Natural killer cell (primary cell): Measurements from ENCODE around the gene SLFN13. TPM values are rescaled to one million over a fixed set of nuclear protein-coding genes. Genes with fewer than 3 reads are reported as not detected.

ENCODE experiments used
- ATAC-seq, 3 donors: fragments of 150-1000 bp in 2 of 3; fragments of 200-7000 bp in 1 of 3; cut with Tn5 transposase; 1 replicate in 1 of 3; 2 replicates in 2 of 3; pipeline ENCODE4 v1.10.0; 2021; ENCODE audit warnings: mild to moderate bottlenecking in 2 of 3, moderate library complexity in 2 of 3
- DNase-seq, 2 donors: peaks; one replicate each; pipeline versions ENCODE4 v3.0.0 to v3.0.0-alpha.2; 2013 to 2021; ENCODE audit warnings: mixed read lengths in 1 of 2
- H3K27ac ChIP-seq: one replicate; pipeline ENCODE4 v1.5.1; 2013; ENCODE audit warnings: mild to moderate bottlenecking, low read length
- H3K27me3 ChIP-seq: one replicate; pipeline ENCODE4 v1.6.1; 2013; ENCODE audit warnings: low read length; ENCODE audit not compliant: control insufficient read depth, insufficient read depth
- H3K36me3 ChIP-seq: one replicate; pipeline ENCODE4 v1.6.1; 2013; ENCODE audit warnings: low read length; ENCODE audit not compliant: control insufficient read depth, insufficient read depth
- H3K4me1 ChIP-seq: one replicate; pipeline ENCODE4 v1.6.1; 2013; ENCODE audit warnings: low read length; ENCODE audit not compliant: control insufficient read depth, insufficient read depth
- H3K4me3 ChIP-seq: one replicate; pipeline ENCODE4 v1.5.1; 2013; ENCODE audit warnings: low read length
- H3K9me3 ChIP-seq: one replicate; pipeline ENCODE4 v1.6.1; 2013; ENCODE audit warnings: low read length; ENCODE audit not compliant: control insufficient read depth, insufficient read depth
- H3K27ac Mint-ChIP-seq, 2 donors: one replicate each; pipeline ENCODE4 v1.8.0; 2022; ENCODE audit warnings: mild to moderate bottlenecking in 2 of 2, mixed read lengths in 2 of 2, moderate library complexity in 1 of 2
- H3K27me3 Mint-ChIP-seq, 2 donors: one replicate each; pipeline ENCODE4 v1.8.0; 2022; ENCODE audit warnings: low read depth in 2 of 2, mixed read lengths in 2 of 2
- H3K36me3 Mint-ChIP-seq: one replicate; pipeline ENCODE4 v1.8.0; 2022; ENCODE audit warnings: mixed read lengths
- H3K4me1 Mint-ChIP-seq, 2 donors: one replicate each; pipeline ENCODE4 v1.8.0; 2022; ENCODE audit warnings: mixed read lengths in 2 of 2
- H3K4me3 Mint-ChIP-seq: one replicate; pipeline ENCODE4 v1.8.0; 2022; ENCODE audit warnings: mild to moderate bottlenecking, moderate library complexity, mixed read lengths
- H3K9me3 Mint-ChIP-seq, 2 donors: one replicate each; pipeline ENCODE4 v1.8.0; 2022; ENCODE audit warnings: mixed read lengths in 2 of 2
- CTCF ChIP-seq: fragments of 200-600 bp; IDR thresholded peaks from one replicate; pipeline ENCODE4 v1.8.0; 2022; ENCODE audit warnings: antibody characterized with exemption
- WGBS: methylation state at CpG from one replicate; pipeline ENCODE4 v1.1.7; 2013; ENCODE audit warnings: missing lambda C conversion rate; ENCODE audit not compliant: insufficient coverage; 5-methylcytosine and 5-hydroxymethylcytosine counted together
- intact Hi-C: fragments of 100-400 bp; cut with micrococcal nuclease; formaldehyde crosslinking; loops from one replicate; pipeline ENCODE4 v1.14.2; 2022
- total RNA-seq, 4 donors: library from RNA; stranded (reverse); fragments of 120-200 nt in 1 of 4; gene quantifications; one replicate each; pipeline versions ENCODE4 v1.2.3 to v1.2.4, GENCODE V29; 2013 to 2022

Gene SLFN13
- total RNA-seq, 3 donors from 2014 or later (not counting 1 experiment from before 2014, with no cell fraction given), result 85.9 to 182 (median 129) TPM

DNA sequence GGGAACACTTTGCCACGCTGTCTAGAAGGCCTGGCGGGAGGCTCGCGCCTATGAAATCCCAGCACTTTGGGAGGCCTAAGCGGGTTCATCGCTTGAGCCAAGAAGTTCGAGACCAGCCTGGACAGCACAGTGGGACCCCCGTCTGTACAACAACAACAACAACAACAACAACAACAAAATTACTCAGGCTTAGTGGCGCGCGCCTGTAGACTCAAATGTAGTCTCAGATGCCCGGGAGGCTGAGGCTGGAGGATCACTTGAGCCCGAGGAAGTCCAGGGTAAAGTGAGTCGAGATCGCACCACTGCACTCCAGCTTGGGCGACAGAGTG is 297 bp upstream of the SLFN13 start:
- no peak for DNase-seq

GRCh38 chr17:35447499-35447898 is 1.1 kb downstream of the SLFN13 start:
- H3K4me1 ChIP-seq, result peaks cover 28% of the 10 kb centered on the region
- Mint-ChIP-seq H3K27me3 (no peaks in the 10 kb centered on the region), H3K9me3 (no peaks in the 10 kb centered on the region), H3K36me3 (peaks cover 12% of the 10 kb centered on the region), H3K4me3 (peak overlapping the region; percentile 98), H3K27ac (peak overlapping the region; percentile 96 to 98), H3K4me1 (peaks cover 44 to 46% of the 10 kb centered on the region in 2 donors)
- peak overlapping the region; percentile 97 for H3K27ac ChIP-seq
- TF ChIP-seq CTCF, result no peak
- H3K4me3 ChIP-seq, result peak overlapping the region; percentile 91
- DNase-seq (no peak), ATAC-seq (no peak)
- no peaks in the 10 kb centered on the region for H3K9me3 ChIP-seq
- H3K27me3 ChIP-seq, result no peaks in the 10 kb centered on the region
- WGBS, result 54% methylated on average over 3 of the region's 3 CpGs
- peaks cover 9% of the 10 kb centered on the region for H3K36me3 ChIP-seq
- intact Hi-C loops, result loop anchor here (5.0 kb wide), 2 partner anchors 75 to 285 kb away; partner anchors contain the start of gene SLFN11

More for the DNA sequence above, 297 bp upstream of the SLFN13 start:
- Histone ChIP-seq H3K36me3 (peaks cover 6% of the 10 kb centered on the region), H3K4me1 (peaks cover 28% of the 10 kb centered on the region), H3K27ac (peak overlapping the region; percentile 97), H3K4me3 (peak overlapping the region; percentile 91), H3K9me3 (no peaks in the 10 kb centered on the region), H3K27me3 (no peaks in the 10 kb centered on the region)
- TF ChIP-seq CTCF, result no peak
- 21% methylated on average over 16 of the region's 16 CpGs for WGBS
- Mint-ChIP-seq H3K4me3 (peak overlapping the region; percentile 98), H3K36me3 (peaks cover 12% of the 10 kb centered on the region), H3K27me3 (no peaks in the 10 kb centered on the region), H3K4me1 (peaks cover 44 to 46% of the 10 kb centered on the region in 2 donors), H3K27ac (peak overlapping the region; percentile 96 to 98), H3K9me3 (no peaks in the 10 kb centered on the region)
- intact Hi-C loops, result loop anchor here (1.0 to 5.0 kb wide), 7 partner anchors 17 to 287 kb away; partner anchors contain the start of genes SLFN11 and SLFN12
- peak in 1 of 3 donors; percentile 2 for ATAC-seq

DNA sequence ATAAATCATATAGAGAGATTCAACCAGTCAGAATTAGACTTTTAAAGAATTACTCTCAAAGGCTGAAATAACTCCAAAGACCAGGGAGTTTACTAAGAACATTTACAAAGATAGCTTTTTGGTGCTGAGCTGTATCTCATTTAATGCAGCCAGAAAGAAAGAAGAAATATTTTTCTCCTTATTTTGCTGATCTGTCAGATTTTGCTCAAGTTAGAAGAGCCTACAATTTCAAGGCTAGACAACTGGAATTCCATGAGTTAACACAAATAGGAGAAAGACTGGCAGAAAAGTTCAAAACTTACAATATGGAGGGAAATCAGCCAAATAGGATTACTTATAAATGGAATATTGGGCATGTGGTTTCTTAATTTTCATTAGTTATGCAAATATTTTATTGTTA is 10.1 kb downstream of the SLFN13 start:
- H3K4me3 ChIP-seq, result no peak overlapping the region
- Mint-ChIP-seq H3K36me3 (peaks cover 8% of the 10 kb centered on the region), H3K9me3 (no peaks in the 10 kb centered on the region), H3K27me3 (no peaks in the 10 kb centered on the region), H3K27ac (peak overlapping the region in 1 of 2 donors; percentile 34), H3K4me3 (no peak overlapping the region), H3K4me1 (peaks cover 21 to 35% of the 10 kb centered on the region in 2 donors)
- no peak overlapping the region for H3K27ac ChIP-seq
- ATAC-seq (no peak), DNase-seq (no peak)
- peaks cover 10% of the 10 kb centered on the region for H3K36me3 ChIP-seq
- no peaks in the 10 kb centered on the region for H3K27me3 ChIP-seq
- TF ChIP-seq CTCF, result no peak
- H3K4me1 ChIP-seq, result peaks cover 7% of the 10 kb centered on the region
- H3K9me3 ChIP-seq, result no peaks in the 10 kb centered on the region
- intact Hi-C loops, result no loop called here
